Naive thymus-derived CD4-positive, alpha-beta T cell (primary cell): ENCODE data around the gene UNC13A. TPM values are rescaled to one million over a fixed set of nuclear protein-coding genes. Genes with fewer than 3 reads are reported as not detected.

Experiments
- polyA plus RNA-seq, 2 donors: library from polyadenylated mRNA; unstranded; fragments of 300-500 nt; fragmentation: Illumina TruSeq; gene quantifications; one replicate each; pipeline ENCODE4 v1.2.3, GENCODE V29; 2021
- total RNA-seq, 6 experiments: library from RNA in 5 of 6; stranded (reverse) in 5 of 6; gene quantifications; 1 replicate in 5 of 6; 2 replicates in 1 of 6; pipeline ENCODE4 v1.2.3 and lab custom pipeline; 2021 to 2026

UNC13A gene
- total and polyA plus RNA-seq, 7 experiments from 2014 or later = 0.02 to 0.30 (median 0.04) TPM; not detected in 1

Other genes starting within 250 kb of the UNC13A start
- not detected for gene TMEM221, start 239.7 kb downstream of the UNC13A start, total RNA-seq
- gene TMEM221, start 239.7 kb downstream of the UNC13A start, polyA plus RNA-seq = not detected
- not detected for gene NXNL1, start 227.4 kb downstream of the UNC13A start, total RNA-seq
- not detected for gene NXNL1, start 227.4 kb downstream of the UNC13A start, polyA plus RNA-seq
- gene SLC27A1, start 217.8 kb downstream of the UNC13A start, total RNA-seq = 10 to 100 TPM in 4 of 5 experiments, 1 to 10 TPM in 1; 3.1 to 15.1 (median 11.0) TPM
- gene SLC27A1, start 217.8 kb downstream of the UNC13A start, polyA plus RNA-seq = 1 to 10 TPM; 5.0 to 8.2 TPM
- gene PGLS, start 176.7 kb downstream of the UNC13A start, total RNA-seq = 10 to 100 TPM; 53.3 to 83.3 (median 74.1) TPM
- gene PGLS, start 176.7 kb downstream of the UNC13A start, polyA plus RNA-seq = 10 to 100 TPM; 67.0 to 77.1 TPM
- gene COLGALT1, start 132.7 kb downstream of the UNC13A start, total RNA-seq = 10 to 100 TPM; 50.1 to 70.6 (median 61.3) TPM
- 10 to 100 TPM; 13.2 to 23.8 TPM for gene COLGALT1, start 132.7 kb downstream of the UNC13A start, polyA plus RNA-seq
- gene MAP1S, start 31.1 kb upstream of the UNC13A start, total RNA-seq = 10 to 100 TPM; 28.6 to 73.8 (median 52.5) TPM
- 10 to 100 TPM; 21.9 to 48.4 TPM for gene MAP1S, start 31.1 kb upstream of the UNC13A start, polyA plus RNA-seq
- 100 to 1,000 TPM in 2 of 5 experiments, 10 to 100 TPM in 3; 73.2 to 107 (median 87.7) TPM for gene FCHO1, start 63.1 kb upstream of the UNC13A start, total RNA-seq
- gene FCHO1, start 63.1 kb upstream of the UNC13A start, polyA plus RNA-seq = 10 to 100 TPM; 14.7 to 43.4 TPM
- under 1 TPM in 2 of 5 experiments, not detected in 3; 0.53 to 0.96 TPM for gene B3GNT3, start 106.8 kb upstream of the UNC13A start, total RNA-seq
- gene B3GNT3, start 106.8 kb upstream of the UNC13A start, polyA plus RNA-seq = 1 to 10 TPM in 1 of 2 donors, under 1 TPM in 1; 0.43 to 1.0 TPM
- 10 to 100 TPM in 1 of 5 experiments, 1 to 10 TPM in 4; 5.5 to 11.1 (median 8.2) TPM for gene INSL3, start 133.2 kb upstream of the UNC13A start, total RNA-seq
- gene INSL3, start 133.2 kb upstream of the UNC13A start, polyA plus RNA-seq = 1 to 10 TPM; 2.0 to 6.0 TPM
- gene JAK3, start 159.6 kb upstream of the UNC13A start, total RNA-seq = 100 to 1,000 TPM; 154 to 296 (median 202) TPM
- gene JAK3, start 159.6 kb upstream of the UNC13A start, polyA plus RNA-seq = 100 to 1,000 TPM; 125 to 153 TPM
- gene RPL18A, start 171.6 kb upstream of the UNC13A start, total RNA-seq = 1,000 to 10,000 TPM; 2,413 to 3,932 (median 3,224) TPM
- 1,000 to 10,000 TPM; 4,242 to 4,833 TPM for gene RPL18A, start 171.6 kb upstream of the UNC13A start, polyA plus RNA-seq
- 1 to 10 TPM; 1.2 to 4.1 (median 3.6) TPM for gene SLC5A5, start 183.6 kb upstream of the UNC13A start, total RNA-seq
- 1 to 10 TPM; 2.0 to 2.9 TPM for gene SLC5A5, start 183.6 kb upstream of the UNC13A start, polyA plus RNA-seq
- 10 to 100 TPM; 28.7 to 60.5 (median 32.6) TPM for gene CCDC124, start 244.7 kb upstream of the UNC13A start, total RNA-seq
- 10 to 100 TPM; 31.1 to 63.8 TPM for gene CCDC124, start 244.7 kb upstream of the UNC13A start, polyA plus RNA-seq